Fibroblast of the conjunctiva (primary cell): ENCODE measurements around the gene CEP164.
"Not testable (repeated sequence)": the region's sequence is repeated elsewhere in the genome, so short reads cannot be mapped to it uniquely, and the experiment has no call there.

Experiments used
- DNase-seq: peaks from one replicate; pipeline ENCODE4 v3.0.0-alpha.2; 2010; ENCODE audit warnings: low read depth

Gene CEP164

GRCh38 chr11:117396970-117397369, 69.3 kb downstream of the CEP164 start:
- DNase-seq: no peak

GRCh38 chr11:117398618-117399017, 71.0 kb downstream of the CEP164 start:
- not testable (repeated sequence) for DNase-seq

- DNase-seq: not testable (repeated sequence)
Measured at GRCh38 chr11:117399100-117399840, 71.6 kb downstream of the CEP164 start.

GRCh38 chr11:117405898-117406297, 78.2 kb downstream of the CEP164 start:
- not testable (repeated sequence) for DNase-seq

- no peak for DNase-seq
Measured at GRCh38 chr11:117407016-117407415, 79.4 kb downstream of the CEP164 start.

GRCh38 chr11:117408356-117408755, 80.7 kb downstream of the CEP164 start:
- DNase-seq: no peak

- no peak for DNase-seq
Measured at GRCh38 chr11:117409511-117409910, 81.9 kb downstream of the CEP164 start.

- DNase-seq: no peak
Measured at GRCh38 chr11:117410238-117410637, 82.6 kb downstream of the CEP164 start.

GRCh38 chr11:117410861-117411710, 83.4 kb downstream of the CEP164 start:
- no peak for DNase-seq

- no peak for DNase-seq
Measured at GRCh38 chr11:117411736-117412135, 84.1 kb downstream of the CEP164 start.

GRCh38 chr11:117412176-117412575, 84.5 kb downstream of the CEP164 start:
- no peak for DNase-seq

- no peak for DNase-seq
Measured at GRCh38 chr11:117412653-117413275, 85.1 kb downstream of the CEP164 start.

GRCh38 chr11:117413616-117414015, 86.0 kb downstream of the CEP164 start:
- no peak for DNase-seq

GRCh38 chr11:117414724-117415123, 87.1 kb downstream of the CEP164 start:
- DNase-seq: no peak

GRCh38 chr11:117415358-117415896, 87.8 kb downstream of the CEP164 start:
- no peak for DNase-seq

- no peak for DNase-seq
Measured at GRCh38 chr11:117417342-117417741, 89.7 kb downstream of the CEP164 start.

GRCh38 chr11:117417856-117418255, 90.2 kb downstream of the CEP164 start:
- no peak for DNase-seq

- DNase-seq: no peak
Measured at GRCh38 chr11:117418737-117419481, 91.3 kb downstream of the CEP164 start.

GRCh38 chr11:117419482-117420142, 92.0 kb downstream of the CEP164 start:
- no peak for DNase-seq

GRCh38 chr11:117420143-117420485, 92.5 kb downstream of the CEP164 start:
- DNase-seq: no peak

- DNase-seq: no peak
Measured at GRCh38 chr11:117420598-117420997, 92.9 kb downstream of the CEP164 start.
